Loucy (cell line): ENCODE data around the gene RNF224.

Experiments
- CTCF ChIP-seq: fragments of 200-600 bp; sonication (generic); conservative IDR thresholded peaks from 2 replicates; pipeline ENCODE4 v1.5.1; 2014; ENCODE audit warnings: mild to moderate bottlenecking, antibody characterized with exemption, low read length
- EZH2phosphoT487 ChIP-seq: fragments of 200-600 bp; IDR thresholded peaks from 2 replicates; pipeline ENCODE4 v1.6.1; 2018; ENCODE audit warnings: antibody characterized with exemption, mild to moderate bottlenecking, moderate library complexity, borderline replicate concordance

- TF ChIP-seq CTCF = no peak
- TF ChIP-seq EZH2phosphoT487 = no peak
Measured at GRCh38 chr9:137191245-137191644, 36.1 kb upstream of the RNF224 start.
